ENCODE data around the gene NDUFB4. TPM values are rescaled to one million over a fixed set of nuclear protein-coding genes. Genes with fewer than 3 reads are reported as not detected.

The NDUFB4 gene
- polyA plus RNA-seq, 2 donors = 182 to 207 TPM

GRCh38 chr3:120560304-120561250 lies 35.6 kb upstream of the NDUFB4 start:
- Histone ChIP-seq H3K4me1 (ENCODE audit: control insufficient read depth in 2 of 2, insufficient read depth in 2 of 2, low read length in 1 of 2) (no peaks in the 10 kb centered on the region), H3K4me3 (ENCODE audit: low read depth in 1 of 2, low read length in 2 of 2) (no peak overlapping the region), H3K27ac (ENCODE audit: low read depth in 2 of 2, low read length in 1 of 2) (no peak overlapping the region), H3K9me3 (ENCODE audit: control insufficient read depth in 2 of 2, insufficient read depth in 1 of 2, low read depth in 1 of 2, low read length in 1 of 2) (no peaks in the 10 kb centered on the region), H3K27me3 (ENCODE audit: control insufficient read depth in 1 of 2, insufficient read depth in 2 of 2, low read length in 2 of 2) (no peaks in the 10 kb centered on the region), H3K36me3 (ENCODE audit: control insufficient read depth in 2 of 2, insufficient read depth in 2 of 2, low read length in 1 of 2) (no peaks in the 10 kb centered on the region)
- 81 to 84% methylated on average over 12 of the region's 12 CpGs for WGBS, 2 donors

GRCh38 chr3:120561251-120562045 lies 34.7 kb upstream of the NDUFB4 start:
- H3K36me3 ChIP-seq (ENCODE audit: control insufficient read depth in 2 of 2, insufficient read depth in 2 of 2, low read length in 1 of 2) = no peaks in the 10 kb centered on the region
- no peaks in the 10 kb centered on the region for H3K27me3 ChIP-seq (ENCODE audit: control insufficient read depth in 1 of 2, insufficient read depth in 2 of 2, low read length in 2 of 2)
- 33 to 35% methylated on average over 10 of the region's 10 CpGs for WGBS, 2 donors
- no peak overlapping the region for H3K4me3 ChIP-seq (ENCODE audit: low read depth in 1 of 2, low read length in 2 of 2)
- H3K4me1 ChIP-seq (ENCODE audit: control insufficient read depth in 2 of 2, insufficient read depth in 2 of 2, low read length in 1 of 2) = no peaks in the 10 kb centered on the region
- H3K9me3 ChIP-seq (ENCODE audit: control insufficient read depth in 2 of 2, insufficient read depth in 1 of 2, low read depth in 1 of 2, low read length in 1 of 2) = no peaks in the 10 kb centered on the region
- H3K27ac ChIP-seq (ENCODE audit: low read depth in 2 of 2, low read length in 1 of 2) = no peak overlapping the region

DNA sequence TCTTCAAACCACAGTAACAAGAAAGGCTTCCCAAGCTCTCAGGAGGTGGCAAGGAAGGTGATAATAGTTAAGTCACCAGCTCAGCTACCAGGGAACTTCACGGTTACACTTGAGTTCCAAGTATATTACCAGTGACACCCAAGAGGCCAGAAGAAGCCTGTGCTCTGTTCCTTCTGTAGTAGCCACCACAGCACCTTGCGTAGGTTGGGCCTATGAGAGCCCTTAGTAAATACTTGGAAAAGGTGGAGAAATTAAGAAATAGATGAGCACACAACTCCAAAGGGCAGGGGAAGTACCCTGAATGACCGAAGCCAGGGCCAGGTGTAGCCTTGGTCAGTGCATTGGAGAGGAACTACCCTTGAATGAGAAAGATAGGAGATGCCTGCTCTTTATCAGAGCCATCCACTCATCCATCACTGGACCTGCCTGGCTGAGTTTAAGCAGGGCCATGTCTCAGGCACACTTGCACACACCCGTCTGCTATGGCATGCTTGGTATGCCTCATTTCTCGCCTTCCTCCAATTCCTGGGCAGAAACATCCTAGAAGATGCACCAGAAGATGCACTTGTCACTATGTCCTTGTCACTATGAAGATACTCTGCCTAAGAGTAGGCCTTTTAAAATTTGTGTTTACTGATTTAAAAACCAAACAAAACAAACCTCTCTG lies 32.6 kb upstream of the NDUFB4 start:
- WGBS, 2 donors = 86 to 87% methylated on average over 5 of the region's 5 CpGs

GRCh38 chr3:120566243-120566975 lies 29.7 kb upstream of the NDUFB4 start:
- WGBS, 2 donors = 48 to 55% methylated on average over 4 of the region's 4 CpGs
- no peaks in the 10 kb centered on the region for H3K9me3 ChIP-seq (ENCODE audit: control insufficient read depth in 2 of 2, insufficient read depth in 1 of 2, low read depth in 1 of 2, low read length in 1 of 2)
- no peak overlapping the region for H3K27ac ChIP-seq (ENCODE audit: low read depth in 2 of 2, low read length in 1 of 2)
- H3K4me1 ChIP-seq (ENCODE audit: control insufficient read depth in 2 of 2, insufficient read depth in 2 of 2, low read length in 1 of 2) = no peaks in the 10 kb centered on the region
- no peak overlapping the region for H3K4me3 ChIP-seq (ENCODE audit: low read depth in 1 of 2, low read length in 2 of 2)
- H3K36me3 ChIP-seq (ENCODE audit: control insufficient read depth in 2 of 2, insufficient read depth in 2 of 2, low read length in 1 of 2) = no peaks in the 10 kb centered on the region
- no peaks in the 10 kb centered on the region for H3K27me3 ChIP-seq (ENCODE audit: control insufficient read depth in 1 of 2, insufficient read depth in 2 of 2, low read length in 2 of 2)

More for the DNA sequence above, 32.6 kb upstream of the NDUFB4 start:
- Histone ChIP-seq H3K27me3 (ENCODE audit: control insufficient read depth in 1 of 2, insufficient read depth in 2 of 2, low read length in 2 of 2) (no peaks in the 10 kb centered on the region), H3K4me3 (ENCODE audit: low read depth in 1 of 2, low read length in 2 of 2) (no peak overlapping the region), H3K36me3 (ENCODE audit: control insufficient read depth in 2 of 2, insufficient read depth in 2 of 2, low read length in 1 of 2) (no peaks in the 10 kb centered on the region), H3K9me3 (ENCODE audit: control insufficient read depth in 2 of 2, insufficient read depth in 1 of 2, low read depth in 1 of 2, low read length in 1 of 2) (no peaks in the 10 kb centered on the region), H3K27ac (ENCODE audit: low read depth in 2 of 2, low read length in 1 of 2) (no peak overlapping the region), H3K4me1 (ENCODE audit: control insufficient read depth in 2 of 2, insufficient read depth in 2 of 2, low read length in 1 of 2) (no peaks in the 10 kb centered on the region)

DNA sequence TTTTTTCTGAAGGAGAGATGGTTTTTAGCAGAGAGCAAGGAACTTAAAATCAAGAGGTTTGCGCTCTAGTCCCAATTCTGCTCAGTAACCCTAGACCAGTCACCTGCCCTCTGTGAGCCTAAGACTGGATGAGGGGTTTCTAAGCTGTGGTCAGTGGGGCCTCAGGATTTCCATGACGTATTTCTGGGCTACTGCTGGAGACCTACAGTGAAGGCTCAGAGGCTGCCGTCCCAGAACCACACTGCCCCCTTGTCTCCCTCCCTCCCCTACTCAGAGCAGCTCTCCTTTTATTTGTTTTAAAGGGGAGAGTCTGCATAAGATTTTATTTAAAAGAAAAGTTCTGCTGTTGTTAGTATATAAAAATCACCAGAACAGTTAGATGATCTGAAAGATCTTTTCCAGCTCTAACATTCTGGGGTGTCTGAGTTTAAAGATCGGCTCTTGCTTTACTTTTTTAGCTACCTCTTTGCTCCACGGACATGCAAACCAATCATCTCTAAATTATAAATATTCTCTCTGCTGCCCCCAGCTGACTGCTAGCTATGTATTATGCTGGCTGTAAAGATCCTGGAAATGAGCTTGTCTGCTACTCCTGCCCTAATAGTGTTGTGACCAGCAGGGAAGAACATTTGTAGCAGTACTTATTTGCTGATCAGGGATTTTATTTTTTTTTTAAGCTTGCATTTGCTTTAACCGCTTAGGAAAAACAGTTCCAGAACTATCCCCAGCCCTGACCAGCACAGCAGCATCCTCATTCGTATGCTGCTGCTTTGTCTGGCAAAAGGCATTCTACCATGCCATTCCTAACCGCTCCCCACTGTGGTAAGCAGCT lies 28.6 kb upstream of the NDUFB4 start:
- no peaks in the 10 kb centered on the region for H3K9me3 ChIP-seq (ENCODE audit: control insufficient read depth in 2 of 2, insufficient read depth in 1 of 2, low read depth in 1 of 2, low read length in 1 of 2)
- H3K4me3 ChIP-seq (ENCODE audit: low read depth in 1 of 2, low read length in 2 of 2) = no peak overlapping the region
- 40 to 41% methylated on average over 8 of the region's 8 CpGs for WGBS, 2 donors
- H3K4me1 ChIP-seq (ENCODE audit: control insufficient read depth in 2 of 2, insufficient read depth in 2 of 2, low read length in 1 of 2) = no peaks in the 10 kb centered on the region
- no peak overlapping the region for H3K27ac ChIP-seq (ENCODE audit: low read depth in 2 of 2, low read length in 1 of 2)
- H3K36me3 ChIP-seq (ENCODE audit: control insufficient read depth in 2 of 2, insufficient read depth in 2 of 2, low read length in 1 of 2) = no peaks in the 10 kb centered on the region
- H3K27me3 ChIP-seq (ENCODE audit: control insufficient read depth in 1 of 2, insufficient read depth in 2 of 2, low read length in 2 of 2) = no peaks in the 10 kb centered on the region

- H3K4me1 ChIP-seq (ENCODE audit: control insufficient read depth in 2 of 2, insufficient read depth in 2 of 2, low read length in 1 of 2) = no peaks in the 10 kb centered on the region
- no peaks in the 10 kb centered on the region for H3K36me3 ChIP-seq (ENCODE audit: control insufficient read depth in 2 of 2, insufficient read depth in 2 of 2, low read length in 1 of 2)
- WGBS, 2 donors = 63 to 71% methylated on average over 3 of the region's 3 CpGs
- H3K4me3 ChIP-seq (ENCODE audit: low read depth in 1 of 2, low read length in 2 of 2) = no peak overlapping the region
- H3K9me3 ChIP-seq (ENCODE audit: control insufficient read depth in 2 of 2, insufficient read depth in 1 of 2, low read depth in 1 of 2, low read length in 1 of 2) = no peaks in the 10 kb centered on the region
- no peaks in the 10 kb centered on the region for H3K27me3 ChIP-seq (ENCODE audit: control insufficient read depth in 1 of 2, insufficient read depth in 2 of 2, low read length in 2 of 2)
- no peak overlapping the region for H3K27ac ChIP-seq (ENCODE audit: low read depth in 2 of 2, low read length in 1 of 2)
Observed at GRCh38 chr3:120568202-120568531, 28.0 kb upstream of the NDUFB4 start.

DNA sequence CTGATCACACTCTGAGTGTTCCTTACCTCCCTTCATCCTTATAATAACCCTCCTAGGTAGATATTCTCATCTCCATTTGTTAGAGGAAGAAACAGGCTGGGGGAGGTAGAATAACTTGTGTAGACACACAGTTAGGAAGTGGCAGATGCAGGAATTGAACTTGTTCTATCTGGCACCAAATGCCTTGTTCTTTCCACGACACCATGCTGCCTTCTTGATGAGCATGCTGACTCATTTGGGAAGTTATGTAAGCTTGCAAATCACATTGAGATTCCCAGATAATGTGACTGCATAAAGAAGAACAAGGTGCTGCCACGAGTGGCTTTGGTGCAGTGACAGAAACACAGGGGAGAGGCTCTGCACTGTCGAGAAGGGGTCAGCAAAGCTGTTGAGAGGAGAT lies 27.5 kb upstream of the NDUFB4 start:
- H3K4me3 ChIP-seq (ENCODE audit: low read depth in 1 of 2, low read length in 2 of 2) = no peak overlapping the region
- no peaks in the 10 kb centered on the region for H3K4me1 ChIP-seq (ENCODE audit: control insufficient read depth in 2 of 2, insufficient read depth in 2 of 2, low read length in 1 of 2)
- no peaks in the 10 kb centered on the region for H3K9me3 ChIP-seq (ENCODE audit: control insufficient read depth in 2 of 2, insufficient read depth in 1 of 2, low read depth in 1 of 2, low read length in 1 of 2)
- H3K36me3 ChIP-seq (ENCODE audit: control insufficient read depth in 2 of 2, insufficient read depth in 2 of 2, low read length in 1 of 2) = no peaks in the 10 kb centered on the region
- H3K27me3 ChIP-seq (ENCODE audit: control insufficient read depth in 1 of 2, insufficient read depth in 2 of 2, low read length in 2 of 2) = no peaks in the 10 kb centered on the region
- no peak overlapping the region for H3K27ac ChIP-seq (ENCODE audit: low read depth in 2 of 2, low read length in 1 of 2)
- 41 to 46% methylated on average over 3 of the region's 3 CpGs for WGBS, 2 donors

GRCh38 chr3:120569222-120570057 lies 26.7 kb upstream of the NDUFB4 start:
- WGBS, 2 donors = 66 to 67% methylated on average over 12 of the region's 12 CpGs
- H3K4me1 ChIP-seq (ENCODE audit: control insufficient read depth in 2 of 2, insufficient read depth in 2 of 2, low read length in 1 of 2) = no peaks in the 10 kb centered on the region
- no peaks in the 10 kb centered on the region for H3K36me3 ChIP-seq (ENCODE audit: control insufficient read depth in 2 of 2, insufficient read depth in 2 of 2, low read length in 1 of 2)
- H3K27me3 ChIP-seq (ENCODE audit: control insufficient read depth in 1 of 2, insufficient read depth in 2 of 2, low read length in 2 of 2) = no peaks in the 10 kb centered on the region
- no peak overlapping the region for H3K4me3 ChIP-seq (ENCODE audit: low read depth in 1 of 2, low read length in 2 of 2)
- H3K27ac ChIP-seq (ENCODE audit: low read depth in 2 of 2, low read length in 1 of 2) = no peak overlapping the region
- H3K9me3 ChIP-seq (ENCODE audit: control insufficient read depth in 2 of 2, insufficient read depth in 1 of 2, low read depth in 1 of 2, low read length in 1 of 2) = no peaks in the 10 kb centered on the region

Measured in esophagus (tissue), 2 donors.